ENCODE data around the gene MYL9.

Gene MYL9

DNA sequence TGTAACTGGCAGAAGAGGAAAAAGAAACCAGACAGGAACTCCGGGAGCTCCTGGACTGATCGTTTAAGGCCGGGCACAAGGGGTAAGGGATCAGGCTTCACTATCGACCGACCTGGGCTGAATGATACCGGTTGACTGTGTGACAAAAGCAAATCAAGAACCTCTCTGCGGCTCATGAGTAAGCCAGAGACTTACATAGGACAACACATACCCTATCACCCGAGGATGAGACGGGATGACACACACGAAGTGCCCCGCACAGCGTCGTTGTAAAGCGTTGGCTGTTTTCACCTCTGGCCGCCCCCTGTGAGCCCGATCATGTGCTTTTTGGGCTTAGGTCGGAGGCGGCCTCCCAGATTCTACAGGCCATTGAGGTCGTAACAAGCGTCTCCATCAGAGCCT lies 31.4 kb downstream of the MYL9 start:
- Histone ChIP-seq H3K4me1 (ENCODE audit: control insufficient read depth, insufficient read depth, low read length) (peaks cover 26% of the 10 kb centered on the region), H3K27ac (ENCODE audit: low read length) (peak overlapping the region; percentile 85), H3K9me3 (ENCODE audit: control insufficient read depth in 2 of 2, low read length in 2 of 2) (no peaks in the 10 kb centered on the region), H3K4me3 (ENCODE audit: low read length in 2 of 2) (peak overlapping the region; percentile 52 to 78), H3K27me3 (ENCODE audit: control insufficient read depth in 1 of 2, insufficient read depth in 2 of 2, low read length in 2 of 2) (no peaks in the 10 kb centered on the region), H3K9ac (ENCODE audit: low read length in 2 of 2) (peak overlapping the region; percentile 66 to 76), H3K36me3 (ENCODE audit: control insufficient read depth in 2 of 2, insufficient read depth in 2 of 2, low read length in 2 of 2) (no peaks in the 10 kb centered on the region)

DNA sequence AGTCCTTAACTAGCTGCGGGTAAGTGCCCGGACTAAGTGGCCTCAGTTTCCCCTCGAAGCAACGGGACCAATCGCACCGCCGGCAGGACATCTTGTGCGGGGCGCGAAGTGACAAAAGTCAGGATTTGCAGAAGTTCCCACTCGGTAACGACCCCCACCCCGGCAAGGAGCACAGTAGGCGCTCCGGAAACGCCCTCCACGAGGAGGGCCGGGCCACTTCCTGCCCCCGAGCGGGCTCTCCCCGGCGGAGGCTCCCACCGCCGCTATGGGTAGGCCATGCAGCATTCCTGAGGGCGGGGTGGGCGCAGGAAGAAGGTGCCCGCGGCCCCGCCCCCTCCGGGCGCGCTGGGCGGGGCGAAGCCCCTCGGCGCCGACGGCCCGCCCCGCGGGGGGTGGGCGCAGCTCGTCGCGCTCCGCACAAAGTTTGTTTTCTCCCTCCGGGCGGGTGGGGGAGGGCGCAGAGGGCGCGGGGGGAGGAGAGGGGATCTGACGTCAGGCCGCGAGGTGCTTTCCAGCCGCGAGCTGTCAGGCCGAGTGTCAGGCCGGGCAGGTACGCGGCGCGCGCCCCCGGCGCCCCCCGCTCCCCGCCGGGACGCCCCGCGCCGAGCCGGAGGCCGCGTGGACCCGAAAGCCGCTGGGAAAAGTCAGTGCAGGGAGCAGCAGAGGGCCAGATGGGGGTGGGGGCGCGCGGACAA lies 31.9 kb downstream of the MYL9 start, which contains the start of gene TGIF2:
Gene TGIF2 (plus strand): TSS at position 495 of the 695 bp plus-strand sequence. CDS start 5,178 bp downstream, outside the sequence.
- Histone ChIP-seq H3K27me3 (ENCODE audit: control insufficient read depth in 1 of 2, insufficient read depth in 2 of 2, low read length in 2 of 2) (no peaks in the 10 kb centered on the region), H3K9ac (ENCODE audit: low read length in 2 of 2) (peak within 1 kb of the TSS; percentile 71 to 86), H3K4me1 (ENCODE audit: control insufficient read depth, insufficient read depth, low read length) (peaks cover 26% of the 10 kb centered on the region), H3K4me3 (ENCODE audit: low read length in 2 of 2) (peak within 1 kb of the TSS; percentile 60 to 78), H3K36me3 (ENCODE audit: control insufficient read depth in 2 of 2, insufficient read depth in 2 of 2, low read length in 2 of 2) (no peaks in the 10 kb centered on the region), H3K9me3 (ENCODE audit: control insufficient read depth in 2 of 2, low read length in 2 of 2) (no peaks in the 10 kb centered on the region), H3K27ac (ENCODE audit: low read length) (peak within 1 kb of the TSS; percentile 85)

DNA sequence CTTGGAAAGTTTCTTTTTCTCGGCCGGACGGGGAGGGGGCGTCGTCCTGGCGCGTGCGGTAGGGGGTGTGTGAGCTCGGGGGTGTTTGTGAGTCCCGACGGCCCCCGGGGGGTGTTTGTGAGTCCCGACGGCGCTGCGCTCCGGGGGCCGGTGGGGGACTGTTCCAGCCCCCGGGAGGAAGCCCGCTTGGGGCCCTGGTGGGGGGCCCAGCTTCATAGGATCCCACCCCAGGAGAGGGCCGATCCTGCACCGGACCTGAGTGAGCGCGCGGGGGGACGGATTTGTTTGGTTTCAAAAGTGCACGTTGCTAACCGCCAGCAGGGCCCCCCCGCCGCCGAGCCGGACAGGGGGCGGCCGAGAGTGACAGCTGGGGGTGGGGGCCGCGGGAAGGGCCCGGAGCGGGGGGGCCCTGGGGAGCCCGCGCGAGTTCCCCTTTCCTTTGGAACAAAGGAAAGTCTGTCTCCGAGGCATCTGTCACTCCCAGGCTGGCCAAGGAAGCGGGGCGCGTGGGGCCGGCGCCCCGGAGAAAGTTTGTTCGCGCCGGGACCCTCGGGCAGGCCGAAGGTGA lies 32.6 kb downstream of the MYL9 start:
- Histone ChIP-seq H3K27me3 (ENCODE audit: control insufficient read depth in 1 of 2, insufficient read depth in 2 of 2, low read length in 2 of 2) (no peaks in the 10 kb centered on the region), H3K36me3 (ENCODE audit: control insufficient read depth in 2 of 2, insufficient read depth in 2 of 2, low read length in 2 of 2) (peaks cover 0 to 2% of the 10 kb centered on the region in 2 donors), H3K4me1 (ENCODE audit: control insufficient read depth, insufficient read depth, low read length) (peaks cover 26% of the 10 kb centered on the region), H3K27ac (ENCODE audit: low read length) (peak overlapping the region; percentile 85), H3K4me3 (ENCODE audit: low read length in 2 of 2) (peak overlapping the region; percentile 60 to 78), H3K9ac (ENCODE audit: low read length in 2 of 2) (peak overlapping the region; percentile 71 to 86), H3K9me3 (ENCODE audit: control insufficient read depth in 2 of 2, low read length in 2 of 2) (no peaks in the 10 kb centered on the region)

DNA sequence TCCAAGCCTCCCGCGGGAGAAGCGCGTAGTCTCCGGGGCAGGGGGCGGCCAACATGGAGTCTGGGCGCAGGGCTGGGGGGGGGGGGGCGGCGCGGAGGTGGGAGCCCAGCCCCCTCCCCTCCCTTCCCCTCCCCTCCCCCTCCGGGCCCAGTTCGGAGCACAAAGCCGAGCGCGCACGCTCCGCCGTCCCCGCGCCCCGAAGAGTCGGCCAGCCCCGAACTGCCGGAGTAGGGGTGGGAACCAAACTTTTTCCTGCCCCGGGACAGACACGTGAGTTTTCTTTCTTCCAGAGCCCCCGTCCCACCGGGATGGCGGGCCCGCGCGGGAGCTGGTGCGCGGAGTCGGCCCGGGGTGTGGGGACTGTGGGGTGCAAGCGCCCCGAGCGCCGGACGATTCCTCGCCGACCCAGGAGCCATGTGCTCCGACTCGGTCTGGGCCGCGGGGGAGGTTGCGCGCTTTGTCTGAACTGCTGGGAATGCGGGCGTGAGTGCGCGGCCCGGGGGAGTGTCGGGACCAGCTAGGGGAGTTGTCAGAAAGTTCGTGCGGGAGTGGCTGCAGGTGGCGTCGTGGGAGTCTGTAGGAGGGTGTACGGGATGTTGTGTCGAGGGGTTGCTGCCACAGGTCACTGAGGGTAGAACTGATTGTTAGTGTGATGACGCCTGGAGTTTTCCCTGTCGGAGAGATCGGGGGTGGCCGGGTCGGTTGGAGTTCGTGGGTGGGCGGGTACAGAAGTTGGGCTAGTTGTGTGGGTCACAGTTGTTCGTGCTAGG lies 33.2 kb downstream of the MYL9 start:
- peak overlapping the region; percentile 60 to 78 for H3K4me3 ChIP-seq (ENCODE audit: low read length in 2 of 2)
- H3K27me3 ChIP-seq (ENCODE audit: control insufficient read depth in 1 of 2, insufficient read depth in 2 of 2, low read length in 2 of 2) = no peaks in the 10 kb centered on the region
- no peaks in the 10 kb centered on the region for H3K9me3 ChIP-seq (ENCODE audit: control insufficient read depth in 2 of 2, low read length in 2 of 2)
- peak overlapping the region; percentile 42 to 86 for H3K9ac ChIP-seq (ENCODE audit: low read length in 2 of 2)
- peaks cover 1 to 5% of the 10 kb centered on the region in 2 donors for H3K36me3 ChIP-seq (ENCODE audit: control insufficient read depth in 2 of 2, insufficient read depth in 2 of 2, low read length in 2 of 2)
- H3K4me1 ChIP-seq (ENCODE audit: control insufficient read depth, insufficient read depth, low read length) = peaks cover 26% of the 10 kb centered on the region
- H3K27ac ChIP-seq (ENCODE audit: low read length) = peak overlapping the region; percentile 55

DNA sequence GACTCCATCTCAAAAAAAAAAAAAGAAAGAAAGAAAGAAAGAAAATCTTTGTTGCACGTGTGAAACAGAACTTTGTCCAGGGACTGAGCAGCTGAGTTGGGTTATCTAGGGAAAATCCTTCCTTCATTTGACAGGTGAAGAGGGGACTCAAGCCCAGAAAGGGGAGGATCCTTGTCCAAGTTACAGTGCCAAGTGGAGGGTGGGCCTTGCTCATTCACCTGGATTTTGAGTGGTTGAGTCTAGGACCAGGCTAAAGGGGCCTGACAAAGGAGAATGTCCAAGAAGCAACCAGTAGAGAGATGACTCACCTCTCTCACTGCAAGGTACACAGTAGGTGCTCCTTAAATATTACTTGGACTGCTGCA lies 34.7 kb downstream of the MYL9 start:
- Histone ChIP-seq H3K9ac (ENCODE audit: low read length in 2 of 2) (no peak overlapping the region), H3K27me3 (ENCODE audit: control insufficient read depth in 1 of 2, insufficient read depth in 2 of 2, low read length in 2 of 2) (no peaks in the 10 kb centered on the region), H3K9me3 (ENCODE audit: control insufficient read depth in 2 of 2, low read length in 2 of 2) (no peaks in the 10 kb centered on the region), H3K4me1 (ENCODE audit: control insufficient read depth, insufficient read depth, low read length) (peaks cover 26% of the 10 kb centered on the region), H3K27ac (ENCODE audit: low read length) (no peak overlapping the region), H3K36me3 (ENCODE audit: control insufficient read depth in 2 of 2, insufficient read depth in 2 of 2, low read length in 2 of 2) (peaks cover 11 to 16% of the 10 kb centered on the region in 2 donors), H3K4me3 (ENCODE audit: low read length in 2 of 2) (no peak overlapping the region)

DNA sequence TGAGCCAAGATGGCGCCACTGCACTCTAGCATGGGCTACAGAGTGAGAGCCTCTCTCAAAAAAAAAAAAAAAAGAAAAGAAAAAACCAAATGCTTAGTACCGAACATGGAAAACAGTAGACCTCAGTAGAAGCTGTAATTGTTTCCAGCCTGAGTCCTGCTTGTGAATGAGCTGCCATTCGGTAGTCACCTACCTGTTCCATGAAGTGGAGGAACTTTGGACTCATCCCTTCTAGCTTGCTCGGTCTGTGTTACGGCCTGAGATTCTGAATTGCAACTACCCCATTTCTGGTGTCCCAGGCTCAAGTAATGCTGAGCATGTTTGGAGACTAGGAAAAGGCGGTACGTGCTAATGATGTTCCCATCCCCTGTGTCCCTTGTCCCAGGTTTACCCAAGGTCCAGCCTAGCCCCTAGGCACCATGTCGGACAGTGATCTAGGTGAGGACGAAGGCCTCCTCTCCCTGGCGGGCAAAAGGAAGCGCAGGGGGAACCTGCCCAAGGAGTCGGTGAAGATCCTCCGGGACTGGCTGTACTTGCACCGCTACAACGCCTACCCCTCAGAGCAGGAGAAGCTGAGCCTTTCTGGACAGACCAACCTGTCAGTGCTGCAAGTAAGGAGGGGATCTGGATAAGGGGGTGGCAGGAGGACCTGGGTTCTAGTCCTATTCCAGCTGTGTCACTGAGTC lies 37.2 kb downstream of the MYL9 start:
- no peaks in the 10 kb centered on the region for H3K27me3 ChIP-seq (ENCODE audit: control insufficient read depth in 1 of 2, insufficient read depth in 2 of 2, low read length in 2 of 2)
- no peak overlapping the region for H3K27ac ChIP-seq (ENCODE audit: low read length)
- H3K36me3 ChIP-seq (ENCODE audit: control insufficient read depth in 2 of 2, insufficient read depth in 2 of 2, low read length in 2 of 2) = peaks cover 13 to 29% of the 10 kb centered on the region in 2 donors
- no peaks in the 10 kb centered on the region for H3K9me3 ChIP-seq (ENCODE audit: control insufficient read depth in 2 of 2, low read length in 2 of 2)
- peaks cover 18% of the 10 kb centered on the region for H3K4me1 ChIP-seq (ENCODE audit: control insufficient read depth, insufficient read depth, low read length)
- no peak overlapping the region for H3K9ac ChIP-seq (ENCODE audit: low read length in 2 of 2)
- H3K4me3 ChIP-seq (ENCODE audit: low read length in 2 of 2) = no peak overlapping the region

DNA sequence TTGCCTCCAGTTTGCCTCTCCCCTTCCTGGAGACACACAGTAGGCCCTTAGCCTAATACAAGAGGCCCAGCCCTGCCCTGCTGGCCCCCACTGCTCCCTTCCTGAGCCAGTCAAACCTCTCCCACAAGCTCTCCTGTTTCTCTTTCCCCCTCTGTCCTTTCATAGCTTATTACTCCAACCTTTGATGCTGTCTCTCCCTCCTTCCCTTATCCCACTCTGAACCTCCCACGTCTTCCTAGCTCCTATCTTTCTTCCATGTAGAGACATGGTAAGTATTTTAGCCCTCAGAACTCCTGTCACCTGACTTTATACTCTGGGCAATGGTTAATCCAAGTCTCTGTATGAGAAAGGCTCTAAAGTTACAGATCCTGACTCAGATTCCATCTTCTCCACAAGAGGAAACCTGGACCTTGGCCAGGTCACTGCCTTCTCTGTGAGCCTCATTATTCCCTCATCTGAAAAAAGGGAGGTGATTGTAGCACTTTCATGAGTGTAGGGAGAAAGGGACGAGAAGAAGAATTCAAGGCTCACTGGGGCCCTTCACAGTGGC lies 38.8 kb downstream of the MYL9 start:
- no peaks in the 10 kb centered on the region for H3K9me3 ChIP-seq (ENCODE audit: control insufficient read depth in 2 of 2, low read length in 2 of 2)
- H3K27ac ChIP-seq (ENCODE audit: low read length) = no peak overlapping the region
- peaks cover 16 to 31% of the 10 kb centered on the region in 2 donors for H3K36me3 ChIP-seq (ENCODE audit: control insufficient read depth in 2 of 2, insufficient read depth in 2 of 2, low read length in 2 of 2)
- peaks cover 11% of the 10 kb centered on the region for H3K4me1 ChIP-seq (ENCODE audit: control insufficient read depth, insufficient read depth, low read length)
- H3K9ac ChIP-seq (ENCODE audit: low read length in 2 of 2) = no peak overlapping the region
- no peak overlapping the region for H3K4me3 ChIP-seq (ENCODE audit: low read length in 2 of 2)
- no peaks in the 10 kb centered on the region for H3K27me3 ChIP-seq (ENCODE audit: control insufficient read depth in 1 of 2, insufficient read depth in 2 of 2, low read length in 2 of 2)

DNA sequence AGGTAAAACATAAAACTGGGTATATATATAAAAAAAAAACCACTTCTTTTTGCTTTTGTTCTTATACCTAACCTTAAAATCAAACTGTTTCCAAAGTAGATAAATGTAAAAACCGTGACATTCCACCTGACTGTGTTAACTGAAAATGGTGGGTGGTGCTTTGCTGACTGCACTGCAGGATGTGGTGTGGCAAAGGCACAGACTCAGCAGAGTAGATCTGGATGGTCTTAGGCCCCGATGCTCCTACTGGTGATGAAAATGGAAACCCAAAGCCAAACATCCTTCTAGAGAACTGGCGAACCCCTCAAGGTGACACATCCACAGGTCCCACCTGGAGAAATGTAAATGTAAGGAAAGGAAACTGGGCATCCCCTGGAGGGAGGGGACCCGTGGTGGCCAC lies 41.0 kb downstream of the MYL9 start:
- H3K9ac ChIP-seq (ENCODE audit: low read length in 2 of 2) = no peak overlapping the region
- no peak overlapping the region for H3K27ac ChIP-seq (ENCODE audit: low read length)
- H3K36me3 ChIP-seq (ENCODE audit: control insufficient read depth in 2 of 2, insufficient read depth in 2 of 2, low read length in 2 of 2) = peaks cover 16 to 33% of the 10 kb centered on the region in 2 donors
- H3K9me3 ChIP-seq (ENCODE audit: control insufficient read depth in 2 of 2, low read length in 2 of 2) = no peaks in the 10 kb centered on the region
- no peak overlapping the region for H3K4me3 ChIP-seq (ENCODE audit: low read length in 2 of 2)
- H3K27me3 ChIP-seq (ENCODE audit: control insufficient read depth in 1 of 2, insufficient read depth in 2 of 2, low read length in 2 of 2) = no peaks in the 10 kb centered on the region
- H3K4me1 ChIP-seq (ENCODE audit: control insufficient read depth, insufficient read depth, low read length) = no peaks in the 10 kb centered on the region

DNA sequence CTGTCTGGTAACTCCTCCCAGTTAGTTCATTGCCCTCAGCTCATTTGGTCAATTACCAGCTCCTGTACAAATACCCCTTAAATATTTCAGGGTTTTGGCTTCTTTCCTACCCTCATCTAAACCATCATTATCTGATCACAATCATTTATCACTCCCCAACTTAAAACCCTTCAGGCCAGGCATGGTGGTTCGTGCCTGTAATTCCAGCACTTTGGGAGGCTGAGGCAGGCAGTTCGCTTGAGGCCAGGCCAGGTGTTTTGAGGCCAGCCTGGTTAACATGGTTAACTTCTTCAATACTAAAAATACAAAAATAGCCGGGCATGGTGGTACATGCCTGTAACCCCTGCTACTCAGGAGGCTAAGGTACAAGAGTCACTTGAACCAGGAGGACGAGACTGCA lies 41.5 kb downstream of the MYL9 start:
- H3K9me3 ChIP-seq (ENCODE audit: control insufficient read depth in 2 of 2, low read length in 2 of 2) = no peaks in the 10 kb centered on the region
- peaks cover 16 to 33% of the 10 kb centered on the region in 2 donors for H3K36me3 ChIP-seq (ENCODE audit: control insufficient read depth in 2 of 2, insufficient read depth in 2 of 2, low read length in 2 of 2)
- H3K4me3 ChIP-seq (ENCODE audit: low read length in 2 of 2) = no peak overlapping the region
- H3K9ac ChIP-seq (ENCODE audit: low read length in 2 of 2) = no peak overlapping the region
- H3K27me3 ChIP-seq (ENCODE audit: control insufficient read depth in 1 of 2, insufficient read depth in 2 of 2, low read length in 2 of 2) = no peaks in the 10 kb centered on the region
- H3K4me1 ChIP-seq (ENCODE audit: control insufficient read depth, insufficient read depth, low read length) = no peaks in the 10 kb centered on the region
- H3K27ac ChIP-seq (ENCODE audit: low read length) = no peak overlapping the region

DNA sequence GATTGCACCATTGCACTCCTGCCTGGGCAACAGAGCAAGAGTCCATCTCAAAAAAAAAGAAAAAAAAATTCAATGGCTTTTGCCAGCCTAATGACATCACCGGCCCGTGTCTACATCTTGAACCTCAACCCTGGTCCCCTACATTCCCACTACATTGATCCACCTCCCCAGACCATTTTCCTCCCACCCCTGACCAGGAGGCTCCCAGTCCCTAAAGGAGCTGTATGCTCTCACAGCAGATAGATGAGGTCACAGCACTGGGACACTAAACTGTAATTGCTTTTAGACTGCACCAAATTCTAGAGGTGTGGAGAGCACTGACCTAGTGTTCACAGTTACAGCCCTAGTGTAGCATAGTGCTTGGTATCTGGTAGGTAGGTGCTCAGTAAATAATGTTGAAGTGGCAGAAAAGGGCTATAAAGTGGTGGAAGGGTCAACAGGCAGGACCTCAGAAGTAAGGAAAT lies 42.7 kb downstream of the MYL9 start:
- no peaks in the 10 kb centered on the region for H3K4me1 ChIP-seq (ENCODE audit: control insufficient read depth, insufficient read depth, low read length)
- H3K9ac ChIP-seq (ENCODE audit: low read length in 2 of 2) = no peak overlapping the region
- H3K9me3 ChIP-seq (ENCODE audit: control insufficient read depth in 2 of 2, low read length in 2 of 2) = no peaks in the 10 kb centered on the region
- no peaks in the 10 kb centered on the region for H3K27me3 ChIP-seq (ENCODE audit: control insufficient read depth in 1 of 2, insufficient read depth in 2 of 2, low read length in 2 of 2)
- H3K4me3 ChIP-seq (ENCODE audit: low read length in 2 of 2) = no peak overlapping the region
- H3K36me3 ChIP-seq (ENCODE audit: control insufficient read depth in 2 of 2, insufficient read depth in 2 of 2, low read length in 2 of 2) = peaks cover 16 to 33% of the 10 kb centered on the region in 2 donors
- no peak overlapping the region for H3K27ac ChIP-seq (ENCODE audit: low read length)
